ENCODE data around the gene SPDEF. TPM values are rescaled to one million over a fixed set of nuclear protein-coding genes. Genes with fewer than 3 reads are reported as not detected.

The SPDEF gene
- total and polyA plus RNA-seq, 2 donors (not counting 1 experiment from before 2014, with no cell fraction given): 0.10 TPM; not detected in 1

DNA sequence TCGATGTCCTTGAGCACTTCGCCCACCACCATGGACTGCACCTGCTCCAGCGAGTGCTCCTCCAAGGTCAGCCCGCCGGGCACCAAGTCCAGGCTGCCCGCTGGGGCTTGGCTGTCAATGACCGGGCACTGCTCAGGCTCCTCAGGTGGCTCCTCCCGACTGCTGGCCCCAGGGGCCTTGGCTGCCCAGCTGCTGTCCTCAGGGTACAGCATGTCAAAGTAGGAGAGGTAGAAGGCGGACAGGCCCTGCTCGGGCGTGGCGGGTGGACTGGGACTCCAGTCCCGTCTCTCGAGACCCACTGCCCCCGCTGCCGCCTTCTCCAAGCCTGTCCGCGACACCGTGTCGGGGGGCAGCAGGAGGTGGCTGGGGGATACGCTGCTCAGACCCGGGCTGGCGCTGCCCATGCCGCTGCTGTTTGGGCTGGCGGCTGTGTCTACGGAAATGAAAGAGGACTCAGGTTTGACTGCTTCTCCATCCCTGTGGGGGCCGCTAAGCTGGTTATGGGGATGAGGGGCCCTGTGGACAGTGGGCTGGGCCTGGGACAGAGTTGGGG, 12.0 kb downstream of the SPDEF start:
- no peak overlapping the region for H3K9ac ChIP-seq (ENCODE audit: low read length)
- no peak overlapping the region for H2AFZ ChIP-seq (ENCODE audit: insufficient read depth, low read depth, low read length, poor library complexity, severe bottlenecking)
- H3K27me3 ChIP-seq (replicated peaks in 1 of 4; ENCODE audit: control extremely low read depth in 1 of 4, control insufficient read depth in 3 of 4, insufficient read depth in 4 of 4, low read length in 3 of 4): no peaks in the 10 kb centered on the region
- no peaks in the 10 kb centered on the region for H3K79me2 ChIP-seq (ENCODE audit: control insufficient read depth, insufficient read depth, low read length)
- TF ChIP-seq EZH2 (IDR thresholded peaks at IDR 0.05; ENCODE audit: borderline replicate concordance, insufficient read depth, low read depth, low read length, poor library complexity, severe bottlenecking): no peak
- no peak for TF ChIP-seq CTCF (IDR thresholded peaks at IDR 0.05)
- no peak overlapping the region for H3K4me3 Mint-ChIP-seq
- no peak overlapping the region for H3K4me2 ChIP-seq (replicated peaks; ENCODE audit: low read depth, low read length, poor library complexity, severe bottlenecking)
- intact Hi-C loops (cut with micrococcal nuclease): no loop called here
- no peaks in the 10 kb centered on the region for H3K9me3 ChIP-seq (ENCODE audit: control extremely low read depth in 1 of 3, control insufficient read depth in 2 of 3, insufficient read depth in 1 of 3, low read length in 2 of 3)
- no peaks in the 10 kb centered on the region for H3K36me3 ChIP-seq (replicated peaks in 1 of 2; ENCODE audit: control extremely low read depth in 1 of 2, control insufficient read depth in 1 of 2, extremely low read depth in 1 of 2, insufficient read depth in 2 of 2, low read length in 1 of 2)
- 97% methylated on average over 27 of the region's 27 CpGs for WGBS (ENCODE audit: insufficient coverage)
- CTCF ChIA-PET: no interaction called here
- no peaks in the 10 kb centered on the region for H3K9me3 Mint-ChIP-seq (ENCODE audit: insufficient read depth)
- H3K27ac Mint-ChIP-seq: no peak overlapping the region
- H3K27ac ChIP-seq (ENCODE audit: low read length in 2 of 2): no peak overlapping the region
- H3K4me3 ChIP-seq (ENCODE audit: control extremely low read depth in 1 of 5, extremely low read depth in 1 of 5, insufficient read depth in 1 of 5, low read depth in 2 of 5, low read length in 4 of 5): no peak overlapping the region
- ATAC-seq (ENCODE audit: low read depth) (no peak), DNase-seq (no peak)
- POLR2A ChIA-PET: no interaction called here
- no peaks in the 10 kb centered on the region for H4K20me1 ChIP-seq (ENCODE audit: control insufficient read depth, insufficient read depth, low read length, poor library complexity, severe bottlenecking)
- no peaks in the 10 kb centered on the region for H3K4me1 Mint-ChIP-seq
- H3K27me3 Mint-ChIP-seq: no peaks in the 10 kb centered on the region
- no peaks in the 10 kb centered on the region for H3K4me1 ChIP-seq (ENCODE audit: control insufficient read depth in 2 of 2, insufficient read depth in 2 of 2, low read length in 2 of 2)

GRCh38 chr6:34543421-34543820, 12.7 kb downstream of the SPDEF start:
- Histone ChIP-seq H3K9ac (ENCODE audit: low read length) (no peak overlapping the region), H3K9me3 (ENCODE audit: control extremely low read depth in 1 of 3, control insufficient read depth in 2 of 3, insufficient read depth in 1 of 3, low read length in 2 of 3) (no peaks in the 10 kb centered on the region), H3K4me2 (replicated peaks; ENCODE audit: low read depth, low read length, poor library complexity, severe bottlenecking) (no peak overlapping the region), H3K4me3 (ENCODE audit: control extremely low read depth in 1 of 5, extremely low read depth in 1 of 5, insufficient read depth in 1 of 5, low read depth in 2 of 5, low read length in 4 of 5) (no peak overlapping the region), H4K20me1 (ENCODE audit: control insufficient read depth, insufficient read depth, low read length, poor library complexity, severe bottlenecking) (no peaks in the 10 kb centered on the region), H2AFZ (ENCODE audit: insufficient read depth, low read depth, low read length, poor library complexity, severe bottlenecking) (no peak overlapping the region), H3K27me3 (replicated peaks in 1 of 4; ENCODE audit: control extremely low read depth in 1 of 4, control insufficient read depth in 3 of 4, insufficient read depth in 4 of 4, low read length in 3 of 4) (no peaks in the 10 kb centered on the region), H3K79me2 (ENCODE audit: control insufficient read depth, insufficient read depth, low read length) (no peaks in the 10 kb centered on the region), H3K27ac (ENCODE audit: low read length in 2 of 2) (no peak overlapping the region), H3K4me1 (ENCODE audit: control insufficient read depth in 2 of 2, insufficient read depth in 2 of 2, low read length in 2 of 2) (no peaks in the 10 kb centered on the region), H3K36me3 (replicated peaks in 1 of 2; ENCODE audit: control extremely low read depth in 1 of 2, control insufficient read depth in 1 of 2, extremely low read depth in 1 of 2, insufficient read depth in 2 of 2, low read length in 1 of 2) (no peaks in the 10 kb centered on the region)
- TF ChIP-seq EZH2 (IDR thresholded peaks at IDR 0.05; ENCODE audit: borderline replicate concordance, insufficient read depth, low read depth, low read length, poor library complexity, severe bottlenecking) (no peak), CTCF (IDR thresholded peaks at IDR 0.05) (no peak)
- intact Hi-C loops (cut with micrococcal nuclease): no loop called here
- Mint-ChIP-seq H3K4me1 (no peaks in the 10 kb centered on the region), H3K27me3 (no peaks in the 10 kb centered on the region), H3K27ac (no peak overlapping the region), H3K4me3 (no peak overlapping the region), H3K9me3 (ENCODE audit: insufficient read depth) (no peaks in the 10 kb centered on the region)
- POLR2A ChIA-PET: no interaction called here
- DNase-seq (no peak), ATAC-seq (ENCODE audit: low read depth) (no peak)
- WGBS (ENCODE audit: insufficient coverage): 92% methylated on average over 3 of the region's 5 CpGs
- CTCF ChIA-PET: no interaction called here

All from B cell (primary cell).